GM21528 (cell line): Measurements from ENCODE around the gene MRGPRG.
"Not testable (repeated sequence)": the region's sequence is repeated elsewhere in the genome, so short reads cannot be mapped to it uniquely, and the experiment has no call there.

Experiments
- ATAC-seq: cut with Tn5 transposase; IDR thresholded peaks from one replicate; pipeline ENCODE4 v1.9.1; 2021; ENCODE audit warnings: mild to moderate bottlenecking, moderate library complexity; ENCODE audit not compliant: unreplicated experiment, low FRiP score

The MRGPRG gene, protein sequence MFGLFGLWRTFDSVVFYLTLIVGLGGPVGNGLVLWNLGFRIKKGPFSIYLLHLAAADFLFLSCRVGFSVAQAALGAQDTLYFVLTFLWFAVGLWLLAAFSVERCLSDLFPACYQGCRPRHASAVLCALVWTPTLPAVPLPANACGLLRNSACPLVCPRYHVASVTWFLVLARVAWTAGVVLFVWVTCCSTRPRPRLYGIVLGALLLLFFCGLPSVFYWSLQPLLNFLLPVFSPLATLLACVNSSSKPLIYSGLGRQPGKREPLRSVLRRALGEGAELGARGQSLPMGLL

GRCh38 chr11:3218483-3219280, at the start of gene MRGPRG:
TSS of gene MRGPRG (minus strand) at chr11:3218813. CDS start at chr11:3218813, 0 bp downstream.
- no peak for ATAC-seq

DNA sequence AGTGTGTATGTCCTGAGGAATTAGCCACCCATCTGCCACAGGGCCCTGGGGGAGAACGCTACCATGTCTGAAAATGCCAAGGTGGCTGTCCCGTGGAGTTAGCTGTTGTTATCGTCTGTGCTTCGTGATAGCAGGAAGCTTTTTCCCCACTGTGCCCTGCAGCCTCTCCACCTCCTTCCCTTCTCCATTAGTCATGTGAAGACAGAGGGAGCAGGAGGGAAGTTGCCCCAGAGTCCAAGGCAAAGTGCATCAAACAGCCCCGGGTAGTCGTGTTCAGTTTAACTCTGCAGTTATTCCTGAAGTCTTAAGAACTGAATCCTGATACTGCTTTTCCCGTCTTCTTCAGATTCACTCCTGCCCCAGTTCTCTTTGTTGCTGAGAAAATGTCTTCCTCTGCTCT, 43.9 kb upstream of the MRGPRG start:
- not testable (repeated sequence) for ATAC-seq

- ATAC-seq, result not testable (repeated sequence)
Measured at GRCh38 chr11:3261831-3262230, 43.2 kb upstream of the MRGPRG start.

DNA sequence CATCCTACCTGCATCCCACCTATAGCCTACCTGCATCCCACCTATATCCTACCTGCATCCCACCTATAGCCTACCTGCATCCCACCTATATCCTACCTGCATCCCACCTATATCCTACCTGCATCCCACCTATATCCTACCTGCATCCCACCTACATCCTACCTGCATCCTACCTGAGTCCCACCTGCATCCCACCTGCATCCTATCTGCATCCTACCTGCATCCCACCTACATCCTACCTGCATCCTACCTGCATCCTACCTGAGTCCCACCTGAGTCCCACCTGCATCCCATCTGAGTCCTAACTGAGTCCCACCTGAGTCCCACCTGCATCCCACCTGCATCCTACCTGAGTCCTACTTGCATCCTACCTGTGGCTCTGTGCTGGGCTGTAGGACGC, 38.9 kb upstream of the MRGPRG start:
- not testable (repeated sequence) for ATAC-seq

GRCh38 chr11:3255241-3255640, 36.6 kb upstream of the MRGPRG start:
- not testable (repeated sequence) for ATAC-seq

- not testable (repeated sequence) for ATAC-seq
Measured at GRCh38 chr11:3254773-3255172, 36.2 kb upstream of the MRGPRG start.

DNA sequence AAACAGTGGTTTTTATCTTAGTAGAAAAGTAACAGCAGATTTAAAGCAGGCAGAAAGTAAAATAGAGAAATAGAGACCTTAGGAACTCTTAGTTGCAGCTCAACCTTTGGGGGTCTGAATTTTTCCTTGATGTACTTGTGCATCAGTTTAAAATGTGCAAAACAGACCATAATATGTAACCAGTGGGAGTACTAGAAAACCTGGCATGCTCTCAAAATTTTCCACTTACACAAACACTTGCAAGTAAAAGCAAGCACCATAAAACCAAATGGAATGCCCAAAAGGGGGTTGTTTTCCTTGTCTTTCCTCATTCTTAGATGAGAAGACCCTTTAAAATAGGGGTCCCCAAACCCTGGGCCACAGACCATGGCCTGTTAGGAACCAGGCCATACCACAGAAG, 26.5 kb upstream of the MRGPRG start:
- no peak for ATAC-seq

- no peak for ATAC-seq
Measured at GRCh38 chr11:3243880-3244279, 25.3 kb upstream of the MRGPRG start.

DNA sequence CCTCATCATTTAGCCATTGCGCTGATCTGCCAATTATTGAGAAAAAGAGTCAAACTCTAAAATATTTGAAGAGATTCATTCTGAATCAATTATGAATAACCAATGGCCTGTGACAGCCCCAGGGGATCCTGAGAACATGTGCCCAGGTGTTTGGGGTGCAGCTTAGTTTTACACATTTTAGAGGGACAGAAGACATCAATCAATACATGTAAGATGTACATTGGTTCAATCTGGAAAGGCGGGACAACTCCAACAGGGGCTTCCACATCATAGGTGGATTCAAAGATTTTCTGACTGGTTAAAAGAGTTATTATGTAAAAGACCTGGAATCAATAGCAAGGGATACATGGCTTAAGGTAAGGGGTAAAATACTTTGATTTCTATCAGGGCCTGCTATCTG, 18.5 kb upstream of the MRGPRG start:
- ATAC-seq, result no peak

GRCh38 chr11:3234846-3235245, 16.2 kb upstream of the MRGPRG start:
- no peak for ATAC-seq

DNA sequence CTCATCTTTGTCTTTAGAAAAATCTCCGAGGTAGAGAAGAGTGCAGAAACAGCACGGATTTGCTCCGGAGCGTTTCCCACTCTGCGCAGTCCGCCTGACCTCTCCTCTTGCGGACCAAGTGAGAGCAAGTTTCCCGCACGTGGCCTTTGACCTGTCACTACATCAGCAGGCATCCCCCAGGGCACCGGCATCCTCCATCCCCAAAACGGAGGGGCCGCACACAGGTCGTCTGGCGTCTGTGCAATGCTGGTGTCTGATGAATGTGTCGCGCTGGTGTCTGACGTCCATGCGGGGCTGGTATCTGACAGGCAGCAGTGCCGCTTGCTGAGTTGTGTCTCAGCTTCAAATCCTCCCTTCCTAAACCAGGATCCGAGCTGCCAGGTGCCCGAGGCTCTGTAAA, 14.3 kb upstream of the MRGPRG start:
- ATAC-seq, result no peak

- no peak for ATAC-seq
Measured at GRCh38 chr11:3231851-3232744, 13.5 kb upstream of the MRGPRG start, which contains the start of gene MRGPRE. TSS of gene MRGPRE (minus strand) at chr11:3232417. CDS start at chr11:3228799, 3,618 bp downstream.

DNA sequence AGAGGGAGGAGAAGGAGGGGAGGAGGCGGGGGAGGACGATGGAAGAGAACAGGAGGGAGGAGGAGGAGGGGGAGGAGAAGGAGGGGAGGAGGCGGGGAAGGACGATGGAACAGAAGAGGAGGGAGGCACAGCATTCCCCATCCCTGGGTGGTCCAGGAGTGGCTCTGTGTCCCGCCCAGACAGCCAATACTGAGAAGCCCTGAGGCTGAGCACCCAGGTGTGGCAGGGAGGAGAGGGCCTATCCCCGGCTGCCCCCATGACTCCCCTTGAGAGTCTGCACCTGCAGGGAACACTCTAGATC, 12.9 kb upstream of the MRGPRG start:
- no peak for ATAC-seq

- ATAC-seq, result no peak
Measured at GRCh38 chr11:3230636-3231549, 12.3 kb upstream of the MRGPRG start.

DNA sequence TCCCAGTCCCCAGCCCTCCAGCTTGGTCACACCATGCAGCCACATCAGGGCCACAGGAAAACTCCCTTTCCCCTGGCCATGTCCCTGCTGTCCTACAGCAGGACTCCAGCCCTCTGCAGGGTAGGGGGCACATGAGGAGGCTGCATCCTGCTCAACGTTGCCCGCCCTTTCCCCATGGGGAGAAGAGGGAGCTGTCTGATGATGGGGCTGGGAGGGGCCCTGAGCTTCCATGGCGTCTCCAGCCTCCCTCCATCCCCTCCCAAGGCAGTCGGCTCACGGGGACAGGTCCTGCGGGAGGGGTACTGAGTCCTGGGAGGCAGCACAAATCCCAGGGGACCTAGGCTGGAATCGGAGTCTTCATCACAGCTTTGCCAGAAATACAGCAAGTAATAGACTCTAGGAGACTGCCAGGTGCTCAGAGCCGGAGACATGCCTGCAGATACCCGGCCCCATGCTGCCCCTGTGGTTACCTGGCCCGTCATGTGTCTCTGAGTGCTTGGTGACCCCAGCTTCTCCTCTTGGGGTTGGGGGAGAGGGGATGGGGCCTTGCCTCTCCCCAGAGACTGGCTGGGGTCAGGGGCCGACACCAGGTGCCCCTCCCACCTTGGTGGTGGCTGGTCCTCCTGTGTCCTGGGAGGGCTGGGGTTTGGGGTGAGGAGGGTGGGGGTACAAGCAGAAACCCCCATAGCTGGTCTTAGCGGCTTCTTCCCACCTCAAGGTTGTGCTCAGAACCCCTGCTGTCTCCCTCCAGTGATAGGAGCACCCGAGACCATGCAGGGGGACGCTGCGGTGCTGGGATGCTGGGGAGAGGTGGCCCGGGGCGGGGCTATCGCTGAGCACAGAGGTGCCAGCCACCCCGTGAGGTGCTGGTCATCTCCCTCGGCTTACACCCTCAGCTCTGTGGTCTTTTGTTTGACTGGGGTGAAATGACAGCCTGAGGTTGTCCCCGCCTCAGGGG, 11.3 kb upstream of the MRGPRG start:
- no peak for ATAC-seq

DNA sequence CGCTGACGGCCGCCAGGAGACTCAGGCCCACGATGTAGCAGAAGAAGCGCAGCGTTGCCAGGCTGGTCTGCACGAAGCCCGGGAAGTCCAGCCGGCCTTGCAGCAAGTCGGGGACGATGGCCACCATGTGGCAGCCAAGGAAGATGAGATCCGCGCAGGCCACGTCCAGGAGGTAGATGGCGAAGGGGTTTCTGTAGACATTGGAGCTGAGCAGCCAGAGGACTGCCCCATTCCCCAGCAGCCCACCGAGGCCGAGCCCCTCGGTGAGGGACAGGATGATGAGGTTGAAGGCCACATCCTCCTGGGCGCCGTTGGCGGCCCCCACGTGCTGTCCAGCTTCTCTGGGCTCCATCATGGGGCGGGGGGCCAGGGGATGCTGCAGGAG, 9.8 kb upstream of the MRGPRG start:
- ATAC-seq, result no peak

- ATAC-seq, result no peak
Measured at GRCh38 chr11:3227568-3228444, 9.2 kb upstream of the MRGPRG start.
